T-helper 2 cell (primary cell): ENCODE results near the gene ADAR.

Experiments used
- DNase-seq, 5 experiments: peaks; one replicate each; pipeline versions ENCODE4 v3.0.0 to v3.0.0-alpha.2; 2012 to 2022

Gene ADAR

DNA sequence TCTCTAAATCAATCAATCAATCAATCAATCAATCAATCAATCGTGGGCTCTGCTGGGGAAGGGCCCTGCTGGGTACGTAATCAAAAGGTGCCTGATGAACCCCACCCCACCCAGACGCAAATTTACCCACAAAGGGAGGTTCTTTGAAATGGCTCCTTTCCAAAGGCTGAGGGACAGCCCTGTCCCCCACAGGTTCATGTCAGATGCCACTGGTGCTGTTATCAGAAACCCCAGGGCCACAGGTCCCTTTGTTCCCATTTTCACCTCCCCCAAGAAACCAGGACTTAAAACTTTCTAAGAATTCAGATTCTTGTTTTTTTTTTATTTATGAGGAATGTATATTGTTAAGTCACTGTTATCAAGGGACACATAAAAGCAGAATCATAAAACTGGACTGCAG, 26.2 kb downstream of the ADAR start:
- DNase-seq = no peak

DNA sequence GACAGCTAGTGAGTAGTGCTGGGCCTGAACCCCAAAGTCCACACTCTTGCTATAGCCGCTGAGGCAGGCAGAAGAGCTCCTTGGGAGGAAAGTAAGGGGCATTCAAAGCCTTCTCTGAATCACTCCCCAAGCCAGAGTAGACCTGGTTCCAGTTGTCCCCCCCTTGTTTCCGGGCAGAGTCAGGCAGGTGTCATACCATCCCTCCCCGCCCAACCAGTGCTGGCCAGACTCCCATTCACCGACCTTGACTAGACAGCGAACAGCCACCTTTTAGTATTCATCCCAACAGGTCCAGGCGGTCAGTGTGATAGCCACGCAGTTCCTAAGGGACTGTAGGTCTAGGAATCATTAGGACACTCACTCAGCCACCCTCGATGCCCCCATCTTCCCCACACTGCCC, 28.6 kb downstream of the ADAR start:
- DNase-seq = no peak

DNA sequence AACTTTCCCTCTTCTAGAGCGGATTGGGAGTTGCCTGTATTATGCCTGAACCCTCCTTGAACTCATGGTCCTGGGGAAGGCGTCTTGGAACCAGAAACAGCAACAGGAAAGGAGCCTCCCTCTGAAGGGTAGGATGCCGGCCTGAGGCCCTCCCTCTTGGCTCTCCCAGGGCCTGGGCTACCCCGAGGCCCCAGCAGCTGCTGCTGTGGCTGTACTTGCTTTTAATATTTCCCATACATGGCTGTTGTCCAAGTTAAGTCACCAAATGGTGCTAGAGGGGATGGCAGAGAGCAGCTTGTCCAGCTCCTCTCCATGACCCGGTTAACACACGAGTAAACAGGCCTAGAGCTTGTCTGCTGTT, 29.9 kb downstream of the ADAR start:
- no peak for DNase-seq

DNA sequence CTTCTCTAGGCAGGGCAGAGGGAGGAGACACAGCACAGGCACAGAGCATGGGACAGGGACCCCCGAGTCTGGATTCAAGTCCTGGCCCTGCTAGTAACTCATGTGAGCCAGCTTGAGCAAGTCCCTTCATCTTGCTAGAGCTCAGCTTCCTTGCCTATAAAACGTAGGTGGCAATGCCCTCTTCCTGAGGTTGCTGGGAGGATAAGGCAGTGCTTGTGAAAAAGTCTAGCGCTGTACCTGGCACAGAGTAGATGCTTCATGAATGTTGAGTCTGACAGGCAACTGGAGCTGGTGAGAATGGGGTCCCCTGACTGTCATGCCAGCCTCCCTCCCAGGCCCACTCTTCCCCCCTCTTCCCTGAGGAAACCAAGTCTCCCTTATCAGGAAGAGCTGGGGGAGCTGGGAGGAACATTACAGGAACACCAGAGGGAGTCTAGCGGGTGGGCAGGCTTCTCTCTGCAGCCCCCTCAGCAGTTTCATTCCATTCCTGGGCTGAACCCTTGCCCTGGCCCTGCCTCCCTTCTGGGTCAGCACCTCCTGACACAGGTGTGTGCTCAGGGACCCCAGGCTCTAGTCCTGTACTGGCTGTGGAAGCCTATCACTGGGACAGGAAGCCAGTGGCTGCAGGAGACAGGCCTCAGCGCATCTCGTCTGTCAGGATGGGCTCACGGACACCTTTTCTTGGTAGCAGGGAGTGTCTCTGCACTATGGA, 30.5 kb downstream of the ADAR start:
- no peak for DNase-seq

DNA sequence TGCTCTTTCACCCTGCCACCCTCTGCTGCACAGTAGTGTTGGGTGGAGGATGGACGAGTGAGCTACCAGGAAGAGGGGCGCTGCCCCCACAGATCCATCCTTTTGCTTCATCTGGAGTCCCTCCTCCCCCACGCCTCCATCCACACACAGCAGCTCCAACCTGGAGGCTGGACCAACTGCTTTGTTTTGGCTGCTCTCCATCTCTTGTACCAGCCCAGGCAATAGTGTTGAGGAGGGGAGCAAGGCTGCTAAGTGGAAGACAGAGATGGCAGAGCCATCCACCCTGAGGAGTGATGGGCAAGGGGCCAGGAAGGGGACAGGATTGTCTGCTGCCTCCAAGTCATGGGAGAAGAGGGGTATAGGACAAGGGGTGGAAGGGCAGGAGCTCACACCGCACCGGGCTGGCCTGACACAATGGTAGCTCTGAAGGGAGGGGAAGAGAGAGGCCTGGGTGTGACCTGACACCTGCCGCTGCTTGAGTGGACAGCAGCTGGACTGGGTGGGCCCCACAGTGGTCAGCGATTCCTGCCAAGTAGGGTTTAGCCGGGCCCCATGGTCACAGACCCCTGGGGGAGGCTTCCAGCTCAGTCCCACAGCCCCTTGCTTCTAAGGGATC, 31.9 kb downstream of the ADAR start:
- no peak for DNase-seq

DNA sequence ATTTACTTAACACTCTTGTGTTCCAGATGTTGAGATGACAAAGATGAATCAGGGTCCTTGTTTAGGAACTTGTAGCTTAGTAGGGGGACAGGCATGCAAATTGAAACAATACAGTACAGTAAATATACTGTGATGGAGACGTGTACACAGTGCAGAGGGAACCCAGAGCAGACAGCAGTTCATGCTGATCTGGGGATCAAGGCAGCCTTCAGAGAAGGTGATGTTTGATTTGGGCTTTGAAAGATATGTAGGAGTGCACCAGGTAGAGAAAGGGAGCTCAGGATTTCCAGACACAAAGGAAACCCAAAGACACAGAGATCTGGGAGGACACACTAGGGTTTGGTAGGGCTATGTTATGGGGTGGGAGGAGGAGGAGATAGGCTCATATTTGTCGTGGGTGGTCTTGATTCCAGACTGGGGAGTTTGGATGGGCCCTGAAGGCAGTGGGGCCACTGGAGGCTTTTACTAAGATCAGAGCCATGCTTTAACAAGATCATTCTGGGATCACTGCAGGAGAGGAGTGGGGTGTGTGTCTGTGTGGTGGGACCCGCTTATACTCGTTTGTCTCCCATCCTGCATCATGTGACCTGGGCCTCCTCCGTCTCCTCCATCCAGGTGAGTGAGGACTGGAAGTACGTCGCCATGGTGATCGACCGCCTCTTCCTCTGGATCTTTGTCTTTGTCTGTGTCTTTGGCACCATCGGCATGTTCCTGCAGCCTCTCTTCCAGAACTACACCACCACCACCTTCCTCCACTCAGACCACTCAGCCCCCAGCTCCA, 32.6 kb downstream of the ADAR start:
- DNase-seq = no peak

DNA sequence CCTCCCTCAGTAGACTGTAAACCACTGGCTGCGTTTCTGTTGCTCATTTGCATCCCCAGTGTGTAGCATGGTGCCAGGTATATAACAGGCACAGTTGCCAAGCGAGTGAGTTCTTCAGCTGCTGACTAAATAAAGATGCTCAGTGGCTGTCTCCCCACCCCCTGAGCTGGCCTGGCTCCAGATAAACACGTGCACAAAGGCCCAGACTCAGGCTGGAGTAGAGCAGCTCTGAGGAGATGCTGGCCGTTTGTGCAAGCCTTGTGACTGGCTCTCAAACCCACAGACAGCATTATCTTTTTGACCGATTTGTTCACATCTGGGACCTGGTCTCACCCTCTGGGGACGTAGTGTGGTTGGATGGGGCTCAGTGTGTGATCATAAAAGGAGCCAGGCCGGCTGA, 33.3 kb downstream of the ADAR start:
- DNase-seq = no peak

DNA sequence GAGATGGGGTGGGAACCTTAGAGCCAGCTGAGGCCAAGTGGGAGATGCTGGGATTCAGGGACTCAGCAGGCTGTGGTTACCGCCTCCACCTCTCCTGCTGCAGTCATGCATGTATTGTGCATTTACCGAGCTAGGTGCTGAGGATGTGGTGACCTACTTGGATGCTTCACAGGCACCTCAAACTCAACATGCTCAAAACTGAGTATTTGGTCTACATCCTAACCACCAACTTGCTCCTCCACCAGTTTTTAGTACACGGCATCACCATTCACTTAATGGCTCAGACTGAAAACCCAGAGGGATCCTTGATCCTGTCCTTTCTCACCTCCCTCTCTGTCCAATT, 34.8 kb downstream of the ADAR start:
- peak in 1 of 5 experiments; percentile 19 for DNase-seq

DNA sequence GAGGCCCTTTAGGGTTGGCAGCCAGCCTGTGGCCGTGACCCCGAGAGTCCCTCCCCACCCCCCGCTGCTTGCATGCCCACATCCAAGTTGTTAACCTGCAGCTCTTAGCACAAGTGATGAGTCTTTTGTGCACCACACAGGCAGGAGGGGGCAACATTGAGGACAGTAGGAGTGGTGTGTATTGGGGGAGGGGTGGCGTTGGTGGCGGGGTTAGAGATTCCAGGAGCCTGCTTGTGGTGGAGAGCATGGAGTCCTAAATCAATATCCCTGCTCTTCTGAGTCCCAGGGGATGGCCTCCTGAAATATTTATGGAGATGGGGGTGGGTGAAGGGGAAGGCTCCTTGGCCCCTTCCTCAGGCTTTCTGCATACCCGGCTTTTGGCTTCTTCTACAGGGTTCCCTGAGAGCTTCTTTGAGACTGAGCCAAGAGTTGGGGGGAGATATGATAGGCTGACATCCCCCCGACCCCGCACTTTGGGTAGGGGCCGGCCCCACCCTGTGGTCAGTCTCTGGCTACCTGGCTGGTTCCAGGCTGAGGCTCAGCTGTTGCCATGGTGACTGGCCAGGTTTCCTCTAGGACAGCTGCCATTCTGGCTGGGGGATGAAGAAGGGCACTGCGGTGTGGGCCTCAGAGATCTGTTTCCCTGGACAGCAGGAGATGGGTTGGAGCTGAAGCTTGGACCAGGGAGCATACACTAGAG, 35.4 kb downstream of the ADAR start:
- no peak for DNase-seq

DNA sequence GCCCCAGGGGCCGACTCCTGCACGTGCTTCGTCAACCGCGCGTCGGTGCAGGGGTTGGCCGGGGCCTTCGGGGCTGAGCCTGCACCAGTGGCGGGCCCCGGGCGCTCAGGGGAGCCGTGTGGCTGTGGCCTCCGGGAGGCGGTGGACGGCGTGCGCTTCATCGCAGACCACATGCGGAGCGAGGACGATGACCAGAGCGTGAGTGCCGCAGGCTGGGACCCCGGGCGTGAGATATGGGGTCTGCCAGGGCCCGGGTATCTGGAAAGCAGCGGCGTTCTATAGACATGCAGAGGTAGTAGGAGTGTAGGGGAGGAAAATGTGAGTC, 36.1 kb downstream of the ADAR start:
- DNase-seq = no peak

DNA sequence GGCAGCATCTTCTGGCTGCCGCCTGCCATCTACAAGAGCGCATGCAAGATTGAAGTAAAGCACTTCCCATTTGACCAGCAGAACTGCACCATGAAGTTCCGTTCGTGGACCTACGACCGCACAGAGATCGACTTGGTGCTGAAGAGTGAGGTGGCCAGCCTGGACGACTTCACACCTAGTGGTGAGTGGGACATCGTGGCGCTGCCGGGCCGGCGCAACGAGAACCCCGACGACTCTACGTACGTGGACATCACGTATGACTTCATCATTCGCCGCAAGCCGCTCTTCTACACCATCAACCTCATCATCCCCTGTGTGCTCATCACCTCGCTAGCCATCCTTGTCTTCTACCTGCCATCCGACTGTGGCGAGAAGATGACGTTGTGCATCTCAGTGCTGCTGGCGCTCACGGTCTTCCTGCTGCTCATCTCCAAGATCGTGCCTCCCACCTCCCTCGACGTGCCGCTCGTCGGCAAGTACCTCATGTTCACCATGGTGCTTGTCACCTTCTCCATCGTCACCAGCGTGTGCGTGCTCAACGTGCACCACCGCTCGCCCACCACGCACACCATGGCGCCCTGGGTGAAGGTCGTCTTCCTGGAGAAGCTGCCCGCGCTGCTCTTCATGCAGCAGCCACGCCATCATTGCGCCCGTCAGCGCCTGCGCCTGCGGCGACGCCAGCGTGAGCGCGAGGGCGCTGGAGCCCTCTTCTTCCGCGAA, 36.6 kb downstream of the ADAR start:
- DNase-seq = no peak

DNA sequence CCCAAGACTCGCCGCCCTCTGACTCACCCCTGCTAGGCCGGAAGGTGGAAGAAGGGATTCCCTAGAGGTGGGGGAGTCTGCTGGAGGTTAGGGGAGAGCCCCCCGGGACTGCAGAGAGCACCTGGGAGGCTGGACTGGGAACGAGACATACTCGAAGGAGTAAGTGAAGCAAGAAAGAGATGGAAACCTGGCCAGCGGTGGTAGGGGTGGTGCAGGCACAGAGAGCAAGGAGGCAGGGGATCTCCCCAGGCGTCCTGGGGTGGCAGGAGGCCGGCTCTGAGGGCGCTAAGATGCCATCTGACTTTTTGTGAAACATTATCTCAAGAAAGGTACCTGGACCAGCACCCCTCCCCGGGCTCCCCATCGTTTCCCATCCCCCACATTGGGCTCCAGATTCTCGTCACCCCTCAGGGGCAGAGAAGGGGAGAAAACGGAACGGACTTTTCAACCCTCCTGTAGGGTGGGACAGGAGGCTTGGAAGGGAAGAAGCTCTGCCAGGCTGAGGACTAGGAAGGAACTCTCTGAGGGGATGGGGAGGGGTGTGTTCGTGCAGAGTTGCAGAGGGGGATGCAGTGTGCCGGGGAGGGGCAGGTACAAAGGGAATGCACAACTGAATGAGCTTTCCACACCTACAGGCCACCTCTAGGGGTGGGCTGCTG, 39.7 kb downstream of the ADAR start:
- DNase-seq = no peak

DNA sequence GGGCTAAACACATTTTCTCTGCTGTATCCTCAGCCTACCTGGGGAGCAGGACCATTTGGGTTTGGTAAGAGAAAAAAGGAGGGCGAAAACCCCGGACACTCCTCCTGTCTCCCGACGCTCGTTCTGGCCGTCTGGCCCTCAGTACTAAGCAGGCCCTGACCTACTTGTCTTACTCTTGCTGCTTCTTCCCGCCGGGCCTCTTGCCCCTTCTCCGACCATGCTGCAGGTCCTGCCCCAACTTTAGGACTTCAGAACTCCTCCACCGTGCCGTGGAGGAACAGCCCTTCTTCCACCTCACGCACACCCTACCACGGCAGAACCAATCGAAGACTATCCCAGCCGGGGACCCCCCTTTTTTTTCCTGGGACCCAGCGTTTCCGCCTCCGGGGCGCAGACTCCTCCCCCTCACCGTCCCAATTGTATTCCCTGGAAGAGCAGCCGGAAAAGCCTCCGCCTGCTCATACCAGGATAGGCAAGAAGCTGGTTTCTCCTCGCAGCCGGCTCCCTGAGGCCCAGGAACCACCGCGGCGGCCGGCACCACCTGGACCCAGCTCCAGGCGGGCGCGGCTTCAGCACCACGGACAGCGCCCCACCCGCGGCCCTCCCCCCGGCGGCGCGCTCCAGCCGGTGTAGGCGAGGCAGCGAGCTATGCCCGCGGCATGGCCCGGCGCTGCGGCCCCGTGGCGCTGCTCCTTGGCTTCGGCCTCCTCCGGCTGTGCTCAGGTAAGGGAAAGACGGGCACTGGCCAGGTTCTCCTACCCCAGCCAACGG, 40.4 kb downstream of the ADAR start, which contains the start of gene CHRNB2:
Gene CHRNB2 (plus strand): TSS at position 393 of the 771 bp plus-strand sequence. CDS start 267 bp downstream, at position 660.
- peak; percentile 52 to 73 (median 63) for DNase-seq

DNA sequence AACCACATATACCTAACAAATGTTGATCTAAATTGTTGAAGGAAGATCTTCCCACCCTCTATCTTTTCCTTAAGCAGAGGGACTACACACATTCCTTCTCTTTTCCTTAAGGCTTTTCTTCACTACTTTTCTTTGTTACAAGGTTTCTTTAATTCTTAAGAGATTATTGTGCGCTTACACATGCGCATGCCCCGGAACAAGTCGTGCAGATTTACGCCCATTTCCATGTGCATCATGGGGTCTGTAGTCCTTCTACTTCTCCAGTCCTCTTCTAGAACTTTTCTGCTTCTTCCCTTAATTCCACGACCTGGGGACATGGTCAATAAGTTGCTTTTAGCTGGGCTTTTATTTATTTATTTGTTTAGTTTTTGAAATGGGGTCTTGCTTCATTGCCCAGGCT, 42.1 kb downstream of the ADAR start:
- no peak for DNase-seq

DNA sequence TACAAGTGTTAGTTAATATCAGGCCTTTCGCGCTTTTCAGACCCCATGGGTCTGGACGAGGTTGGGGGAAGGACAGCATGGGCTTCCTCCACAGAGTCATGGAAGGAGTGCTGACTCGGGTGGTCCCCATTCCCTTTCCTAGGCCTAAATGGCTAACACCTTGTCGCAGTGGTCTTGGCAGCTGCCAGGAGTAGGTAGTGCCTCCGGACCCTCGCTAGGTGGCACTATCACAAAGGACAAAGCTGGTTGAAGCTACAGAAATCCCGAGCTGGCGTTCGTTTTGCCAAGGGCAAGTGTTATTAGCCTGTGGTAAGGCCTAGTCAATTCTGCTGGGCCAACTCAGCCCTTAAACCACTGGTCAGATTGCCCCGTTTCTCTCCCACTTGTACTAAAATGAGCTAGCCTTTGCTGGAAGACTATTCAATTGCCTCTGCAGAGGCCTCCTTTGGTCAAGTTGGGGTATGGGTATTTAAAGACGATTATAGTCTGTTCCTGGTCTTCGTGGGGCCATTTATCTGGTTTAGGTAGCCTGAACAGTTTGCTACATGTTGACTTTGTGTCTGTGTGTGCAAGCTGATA, 48.4 kb downstream of the ADAR start:
- peak; percentile 37 to 84 (median 68) for DNase-seq

DNA sequence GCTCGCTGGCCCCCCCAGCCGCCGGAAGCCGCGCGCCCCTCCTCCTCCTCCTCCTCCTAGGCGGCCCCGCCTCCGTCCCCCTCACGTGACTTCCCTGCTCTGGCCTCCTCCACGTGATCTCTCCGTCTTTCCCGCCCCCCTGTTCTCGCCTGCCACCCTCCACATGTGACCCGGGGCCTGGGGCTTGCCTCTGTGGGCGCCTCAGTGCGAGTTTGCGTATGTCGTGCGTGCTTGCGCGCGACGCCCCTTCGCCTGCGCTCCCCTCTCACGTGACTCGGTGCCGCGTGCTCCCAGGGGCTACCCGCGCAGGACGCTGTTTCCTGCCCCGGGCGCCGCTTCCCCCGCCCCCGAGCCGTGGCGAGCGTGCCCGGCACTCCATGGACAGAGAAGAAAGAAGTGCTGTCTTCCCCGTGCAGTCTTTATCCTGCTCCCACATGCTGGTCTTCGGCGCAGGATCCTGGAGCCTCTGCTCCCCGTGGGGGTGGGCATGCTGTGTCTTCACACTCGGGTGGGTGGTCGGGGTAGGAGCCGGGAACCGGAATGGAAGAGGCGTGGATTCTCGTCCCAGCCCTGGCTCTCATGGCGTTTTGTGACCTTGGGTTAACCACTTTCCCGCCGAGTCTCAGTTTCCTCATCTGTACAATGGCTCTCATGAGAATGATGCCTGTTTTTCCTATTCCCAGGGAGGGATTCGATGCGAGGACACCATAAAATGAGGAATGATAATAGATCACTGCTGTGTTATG, 49.1 kb downstream of the ADAR start:
- DNase-seq = peak; percentile 99 to 100 (median 100)

DNA sequence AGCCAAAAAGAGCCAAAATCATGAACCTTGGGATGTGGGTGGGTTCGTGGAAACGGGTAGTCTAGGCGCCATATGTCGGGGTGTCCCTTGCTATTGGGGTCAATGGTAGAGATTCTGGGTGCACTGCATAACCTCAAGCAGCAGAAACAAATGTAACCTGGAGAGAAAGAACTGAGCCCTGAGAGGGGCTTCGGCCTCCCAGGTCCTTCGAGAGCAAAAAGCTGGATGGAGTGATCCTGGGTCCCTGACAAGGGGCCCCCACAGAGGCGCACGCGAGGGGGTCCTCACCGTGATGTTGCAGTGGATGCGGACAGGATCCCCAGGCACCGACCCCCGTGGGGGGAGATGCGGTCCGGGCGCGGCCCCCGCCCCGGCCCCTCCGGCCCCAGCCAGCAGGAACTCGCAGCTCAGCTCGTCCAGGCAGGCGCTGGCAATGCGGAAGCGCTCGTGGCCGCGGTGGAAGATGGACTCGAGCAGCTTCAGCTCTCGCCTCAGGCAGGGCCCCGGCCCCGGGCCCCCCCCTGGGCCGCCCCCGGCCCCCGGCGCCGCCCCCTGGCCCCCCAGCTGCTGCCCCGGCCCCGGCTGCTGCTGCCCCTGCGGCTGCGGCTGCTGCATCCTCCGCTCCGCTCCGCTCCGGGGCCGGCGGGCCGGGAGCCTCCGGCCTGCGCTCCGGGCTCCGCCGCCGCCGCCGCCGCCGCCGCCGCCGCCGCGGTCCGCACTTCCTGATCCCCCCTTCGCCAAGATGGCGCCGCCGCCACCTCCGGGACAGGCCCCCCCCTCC, 49.9 kb downstream of the ADAR start, which contains the start of gene UBE2Q1:
Gene UBE2Q1 (minus strand): TSS at position 724 of the 781 bp plus-strand sequence. CDS start 109 bp downstream, at position 615.
- peak in 3 of 5 experiments; percentile 20 to 55 (median 30) for DNase-seq

DNA sequence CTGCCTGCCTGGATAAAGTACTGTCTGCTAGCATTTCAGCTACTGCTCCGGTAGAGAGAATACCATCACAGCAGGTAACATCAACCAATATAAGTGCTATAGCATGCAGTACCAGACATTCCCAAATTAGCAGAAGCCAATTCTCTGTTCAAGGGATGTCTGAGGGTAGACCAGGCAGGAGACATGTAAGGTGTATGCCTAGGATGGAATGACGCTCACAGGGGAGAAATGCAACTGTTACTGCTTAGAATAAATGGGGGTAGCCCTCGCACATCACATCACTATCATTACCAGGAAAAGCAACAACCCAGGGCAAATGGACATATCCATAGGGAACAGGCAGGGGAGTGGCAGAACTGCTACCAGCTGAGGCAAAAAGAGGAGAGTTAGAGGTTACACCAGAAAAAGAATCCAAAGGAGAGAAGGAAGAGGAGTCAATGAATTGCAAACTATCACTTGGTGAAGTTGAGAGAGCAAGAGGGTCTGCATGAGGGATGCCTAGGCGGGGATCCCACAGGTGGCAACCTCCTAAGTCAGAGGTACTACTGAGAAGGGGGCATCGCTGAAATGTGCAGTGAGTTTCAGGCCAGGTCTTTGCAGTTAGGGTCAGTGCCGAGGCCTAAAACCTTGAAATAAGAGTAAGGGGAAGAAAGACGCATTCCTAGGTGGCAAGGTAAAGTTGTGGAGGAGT, 50.6 kb downstream of the ADAR start:
- DNase-seq = no peak

DNA sequence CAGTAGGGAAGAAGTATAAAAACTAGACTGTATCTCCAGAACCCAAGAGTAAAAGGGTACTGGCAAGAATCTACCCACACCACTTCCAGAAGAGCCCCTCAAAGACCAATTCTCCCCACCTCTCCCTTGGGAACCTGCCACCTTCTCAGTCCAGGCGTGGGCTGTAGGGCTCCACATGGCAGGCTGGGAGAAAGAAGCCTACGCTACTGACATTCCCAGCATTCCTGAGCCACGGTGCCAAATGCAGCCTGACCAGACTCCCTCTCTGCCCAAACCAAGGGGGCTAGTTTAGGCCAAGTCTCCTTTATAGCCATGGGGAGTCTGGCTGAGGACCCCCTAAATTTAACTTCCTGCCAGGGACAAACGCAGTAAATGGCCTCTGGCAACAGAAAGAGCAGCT, 51.6 kb downstream of the ADAR start:
- DNase-seq = no peak
